Left ventricle myocardium inferior (tissue), 1 donor: Measurements from ENCODE around the gene PLCB3. TPM values are rescaled to one million over a fixed set of nuclear protein-coding genes. Genes with fewer than 3 reads are reported as not detected.

Source experiments
- DNase-seq: peaks from one replicate; pipeline ENCODE4 v3.0.0-alpha.2; 2020
- H3K27ac ChIP-seq: fragments of 200-600 bp; replicated peaks from 2 replicates; pipeline ENCODE4 v1.8.0; 2021
- H3K27me3 ChIP-seq: fragments of 200-600 bp; 2 replicates; pipeline ENCODE4 v1.8.0; 2021; ENCODE audit warnings: low read depth
- H3K36me3 ChIP-seq: fragments of 200-600 bp; 2 replicates; pipeline ENCODE4 v1.8.0; 2021
- H3K4me1 ChIP-seq: fragments of 200-600 bp; 2 replicates; pipeline ENCODE4 v1.8.0; 2021
- H3K4me3 ChIP-seq: fragments of 200-600 bp; 2 replicates; pipeline ENCODE4 v1.8.0; 2021; ENCODE audit warnings: mild to moderate bottlenecking, moderate library complexity
- H3K9me3 ChIP-seq: fragments of 200-600 bp; replicated peaks from 2 replicates; pipeline ENCODE4 v1.8.0; 2021
- CTCF ChIP-seq: fragments of 200-600 bp; IDR thresholded peaks from 2 replicates; pipeline ENCODE4 v1.8.0; 2021; ENCODE audit warnings: antibody characterized with exemption, mild to moderate bottlenecking, borderline replicate concordance
- intact Hi-C: fragments of 100-400 bp; cut with micrococcal nuclease; formaldehyde crosslinking; loops from one replicate; pipeline ENCODE4 v1.11.0; 2022
- total RNA-seq: library from RNA; stranded (reverse); fragmentation: NEBNext Ultra II Directional; extraction: Animal tissue kit (Norgen Biotek cat#: 25700); gene quantifications from one replicate; pipeline ENCODE4 v1.2.1, GENCODE V29; 2021
- donor health status: DM: no; HTN: yes; CAD: no; lungs with severe emphysema.

The PLCB3 gene
- total RNA-seq, 1 donor from 2014 or later, result 10.0 TPM

GRCh38 chr11:64204464-64204989 is 46.8 kb upstream of the PLCB3 start:
- DNase-seq, result peak; percentile 81
- Histone ChIP-seq H3K4me3 (no peak overlapping the region), H3K27ac (peak overlapping the region; percentile 88), H3K9me3 (no peaks in the 10 kb centered on the region), H3K36me3 (peaks cover 69% of the 10 kb centered on the region), H3K27me3 (no peaks in the 10 kb centered on the region), H3K4me1 (peaks cover 55% of the 10 kb centered on the region)
- TF ChIP-seq CTCF, result peak; percentile 75
- intact Hi-C loops, result no loop called here

GRCh38 chr11:64206457-64207255 is 44.7 kb upstream of the PLCB3 start, which contains the start of gene FERMT3:
Gene FERMT3 (plus strand): TSS chr11:64206721. CDS start chr11:64207365, 644 bp downstream.
- peaks cover 48% of the 10 kb centered on the region for H3K36me3 ChIP-seq
- TF ChIP-seq CTCF, result no peak
- intact Hi-C loops, result loop anchor here (5.0 kb wide), 1 partner anchor 96 kb away; the partner anchor contains the start of gene CATSPERZ
- H3K4me3 ChIP-seq, result peak within 1 kb of the TSS; percentile 58
- no peaks in the 10 kb centered on the region for H3K9me3 ChIP-seq
- H3K4me1 ChIP-seq, result peaks cover 55% of the 10 kb centered on the region
- H3K27ac ChIP-seq, result peak within 1 kb of the TSS; percentile 88
- H3K27me3 ChIP-seq, result no peaks in the 10 kb centered on the region
- DNase-seq, result peak; percentile 72

GRCh38 chr11:64207256-64208085 is 43.9 kb upstream of the PLCB3 start:
- H3K4me3 ChIP-seq, result peak overlapping the region; percentile 58
- H3K27ac ChIP-seq, result peak overlapping the region; percentile 88
- no peak for TF ChIP-seq CTCF
- peak; percentile 69 for DNase-seq
- peaks cover 54% of the 10 kb centered on the region for H3K4me1 ChIP-seq
- H3K27me3 ChIP-seq, result no peaks in the 10 kb centered on the region
- intact Hi-C loops, result loop anchor here (5.0 kb wide), 1 partner anchor 95 kb away; the partner anchor contains the start of gene CATSPERZ
- peaks cover 41% of the 10 kb centered on the region for H3K36me3 ChIP-seq
- no peaks in the 10 kb centered on the region for H3K9me3 ChIP-seq

GRCh38 chr11:64208086-64208795 is 43.1 kb upstream of the PLCB3 start:
- no peak for DNase-seq
- no peak for TF ChIP-seq CTCF
- Histone ChIP-seq H3K4me1 (peaks cover 47% of the 10 kb centered on the region), H3K36me3 (peaks cover 33% of the 10 kb centered on the region), H3K4me3 (peak overlapping the region; percentile 58), H3K27ac (peak overlapping the region; percentile 88), H3K27me3 (no peaks in the 10 kb centered on the region), H3K9me3 (no peaks in the 10 kb centered on the region)
- intact Hi-C loops, result loop anchor here (5.0 kb wide), 1 partner anchor 94 kb away; the partner anchor contains the start of gene CATSPERZ
